ENCODE results near the gene GPR37L1. TPM values are rescaled to one million over a fixed set of nuclear protein-coding genes. Genes with fewer than 3 reads are reported as not detected.

GPR37L1 gene
- total and polyA plus RNA-seq, 10 of the 15 experiments (the other 5 are each of a cell fraction or from before 2014, with no cell fraction given), result under 0.01 to 0.08 (median 0.02) TPM; not detected in 5

GRCh38 chr1:202162047-202162417 is 39.3 kb downstream of the GPR37L1 start (continued):
- no peak for TF ChIP-seq ZNF592 (IDR thresholded peaks at IDR 0.05)
- TF ChIP-seq TCF12 (IDR thresholded peaks at IDR 0.05; ENCODE audit: low read depth, low read length), result no peak
- TF ChIP-seq CREM (IDR thresholded peaks at IDR 0.05; ENCODE audit: low read depth), result no peak
- TF ChIP-seq ATF2 (IDR thresholded peaks at IDR 0.05; ENCODE audit: low read length), result no peak
- no peak for TF ChIP-seq PML (IDR thresholded peaks at IDR 0.05; ENCODE audit: low read length)
- TF ChIP-seq BCL11A (IDR thresholded peaks at IDR 0.05; ENCODE audit: low read depth, low read length), result peak; percentile 40; the same call in 1 of the 2 replicates
- TF ChIP-seq IKZF2 (IDR thresholded peaks at IDR 0.05), result peak in 1 of 2 experiments; percentile 54; a peak in 3 of 4 replicates
- peak; percentile 4; the same call in 1 of the 2 replicates for TF ChIP-seq EED (IDR thresholded peaks at IDR 0.05; ENCODE audit: low read depth)
- peak; percentile 20; the same call in 1 of the 2 replicates for TF ChIP-seq CHD2 (IDR thresholded peaks at IDR 0.05; ENCODE audit: borderline replicate concordance, low read depth, low read length)
- TF ChIP-seq ZBED1 (IDR thresholded peaks at IDR 0.05; ENCODE audit: borderline replicate concordance), result no peak
- TF ChIP-seq SPI1 (IDR thresholded peaks at IDR 0.05; ENCODE audit: borderline replicate concordance, insufficient read depth, low read depth, low read length), result peak; percentile 14; the same call in 1 of the 2 replicates
- no peak for TF ChIP-seq RB1 (IDR thresholded peaks at IDR 0.05; ENCODE audit: borderline replicate concordance)
- peak; percentile 10 for TF ChIP-seq CUX1 (IDR thresholded peaks at IDR 0.05; ENCODE audit: insufficient replicate concordance, low read depth, low read length)
- peak in 1 of 2 experiments; percentile 53; a peak in 2 of 4 replicates for TF ChIP-seq ETV6 (conservative IDR thresholded peaks at IDR 0.05 in 1 of 2, IDR thresholded peaks at IDR 0.05 in 1 of 2; ENCODE audit: borderline replicate concordance in 1 of 2, low read depth in 1 of 2)
- no peak for TF ChIP-seq SIN3A (IDR thresholded peaks at IDR 0.05; ENCODE audit: low read depth, low read length)
- no peak for TF ChIP-seq HSF1 (IDR thresholded peaks at IDR 0.05; ENCODE audit: low read depth, low read length)
- no peak for TF ChIP-seq NFYB (IDR thresholded peaks at IDR 0.05; ENCODE audit: insufficient read depth, low read depth, low read length)
- TF ChIP-seq SP1 (IDR thresholded peaks at IDR 0.05; ENCODE audit: low read depth, low read length), result peak; percentile 24
- no peak for TF ChIP-seq ESRRA (IDR thresholded peaks at IDR 0.05; ENCODE audit: low read length)
